Neural progenitor cell (in vitro differentiated cells): ENCODE data around the gene KRTAP10-3.

Experiments
- EZH2 ChIP-seq: fragments of 200-600 bp; sonication (generic); IDR thresholded peaks from 2 replicates; pipeline ENCODE4 v1.6.1; 2017; ENCODE audit warnings: antibody characterized with exemption, mild to moderate bottlenecking, moderate library complexity
- EZH2phosphoT487 ChIP-seq: fragments of 200-600 bp; sonication (generic); IDR thresholded peaks from 2 replicates; pipeline ENCODE4 v1.6.1; 2017; ENCODE audit warnings: antibody characterized with exemption
- TF ChIP-seq, protein P1 (sequence below): fragments of 200-600 bp; sonication (generic); IDR thresholded peaks from 2 replicates; pipeline ENCODE4 v1.5.1; 2017; ENCODE audit warnings: antibody characterized with exemption, mild to moderate bottlenecking

DNA sequence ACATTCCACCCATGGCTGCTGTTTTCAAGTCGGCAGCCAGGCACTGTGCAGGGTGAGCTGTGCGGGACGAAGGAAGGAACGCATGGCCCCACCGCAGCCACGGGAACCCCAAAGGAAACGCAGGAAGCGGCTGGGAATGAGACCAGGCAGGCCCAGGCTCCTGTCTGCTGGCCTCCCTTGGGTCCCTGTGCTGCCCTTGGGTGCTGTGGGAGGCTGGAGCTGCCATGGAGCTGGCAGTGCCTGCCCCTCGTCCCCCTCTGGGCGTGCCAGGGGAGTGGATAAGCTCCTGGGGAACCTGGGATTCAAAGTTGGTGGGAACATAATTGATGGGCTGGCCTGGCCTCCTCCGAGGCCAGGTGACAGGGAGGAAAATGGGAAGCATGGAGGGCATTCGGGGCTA lies 9.7 kb upstream of the KRTAP10-3 start:
- TF ChIP-seq, protein P1, sequence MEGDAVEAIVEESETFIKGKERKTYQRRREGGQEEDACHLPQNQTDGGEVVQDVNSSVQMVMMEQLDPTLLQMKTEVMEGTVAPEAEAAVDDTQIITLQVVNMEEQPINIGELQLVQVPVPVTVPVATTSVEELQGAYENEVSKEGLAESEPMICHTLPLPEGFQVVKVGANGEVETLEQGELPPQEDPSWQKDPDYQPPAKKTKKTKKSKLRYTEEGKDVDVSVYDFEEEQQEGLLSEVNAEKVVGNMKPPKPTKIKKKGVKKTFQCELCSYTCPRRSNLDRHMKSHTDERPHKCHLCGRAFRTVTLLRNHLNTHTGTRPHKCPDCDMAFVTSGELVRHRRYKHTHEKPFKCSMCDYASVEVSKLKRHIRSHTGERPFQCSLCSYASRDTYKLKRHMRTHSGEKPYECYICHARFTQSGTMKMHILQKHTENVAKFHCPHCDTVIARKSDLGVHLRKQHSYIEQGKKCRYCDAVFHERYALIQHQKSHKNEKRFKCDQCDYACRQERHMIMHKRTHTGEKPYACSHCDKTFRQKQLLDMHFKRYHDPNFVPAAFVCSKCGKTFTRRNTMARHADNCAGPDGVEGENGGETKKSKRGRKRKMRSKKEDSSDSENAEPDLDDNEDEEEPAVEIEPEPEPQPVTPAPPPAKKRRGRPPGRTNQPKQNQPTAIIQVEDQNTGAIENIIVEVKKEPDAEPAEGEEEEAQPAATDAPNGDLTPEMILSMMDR = no peak
- TF ChIP-seq EZH2phosphoT487 (no peak), EZH2 (no peak)
